Esophagus squamous epithelium (tissue), 5 donors: ENCODE measurements around the gene PRRC2B. TPM values are rescaled to one million over a fixed set of nuclear protein-coding genes. Genes with fewer than 3 reads are reported as not detected.

Experiments used
- DNase-seq: peaks from one replicate; lab custom pipeline; 2025; lab: John Stamatoyannopoulos, UW
- H3K27ac ChIP-seq, 4 donors: fragments of 200-600 bp; sonication (generic); one replicate each; pipeline ENCODE4 v1.5.1; 2016 to 2019; ENCODE audit warnings: mild to moderate bottlenecking in 1 of 4
- H3K27me3 ChIP-seq, 4 donors: fragments of 200-600 bp; sonication (generic); 1 replicate in 3 of 4; 2 replicates in 1 of 4; pipeline versions ENCODE4 v1.5.1 to v1.6.0; 2017 to 2021; ENCODE audit warnings: antibody characterized with exemption in 1 of 4
- H3K36me3 ChIP-seq, 3 donors: fragments of 200-600 bp; sonication (generic); one replicate each; pipeline ENCODE4 v1.5.1; 2016 to 2019
- H3K4me1 ChIP-seq, 3 donors: fragments of 200-600 bp; sonication (generic); one replicate each; pipeline ENCODE4 v1.5.1; 2017 to 2019
- H3K4me3 ChIP-seq, 4 donors: fragments of 200-600 bp; sonication (generic); 1 replicate in 3 of 4; 2 replicates in 1 of 4; pipeline ENCODE4 v1.5.1; 2016 to 2019; ENCODE audit warnings: mild to moderate bottlenecking in 2 of 4, moderate library complexity in 1 of 4
- H3K9me3 ChIP-seq, 3 donors: fragments of 200-600 bp; sonication (generic); one replicate each; pipeline ENCODE4 v1.5.1; 2016 to 2019
- POLR2A ChIP-seq, 4 donors: fragments of 450-650 bp; IDR thresholded peaks; one replicate each; pipeline ENCODE4 v1.6.1; 2017; ENCODE audit warnings: antibody characterized with exemption in 4 of 4, mild to moderate bottlenecking in 4 of 4, moderate library complexity in 3 of 4
- WGBS, 2 donors: methylation state at CpG; one replicate each; pipeline ENCODE4 v1.1.5; 2018; 5-methylcytosine and 5-hydroxymethylcytosine counted together
- intact Hi-C: fragments of 100-400 bp; cut with DNase I; formaldehyde crosslinking; loops from one replicate; pipeline ENCODE4 v1.15.0; 2022
- total RNA-seq, 4 donors: library from RNA; depleted of rRNA; stranded (reverse); fragments of >200 nt; gene quantifications; one replicate each; pipeline ENCODE4 v1.1.0, GENCODE V29; 2016
- TF ChIP-seq, protein P1 (sequence below), 6 experiments: fragments of 450-650 bp in 4 of 6; fragments of 200-600 bp in 2 of 6; sonication (generic) in 2 of 6; IDR thresholded peaks; one replicate each; pipeline ENCODE4 v1.5.1; 2016 to 2019; ENCODE audit warnings: antibody characterized with exemption in 6 of 6, mild to moderate bottlenecking in 4 of 6, moderate library complexity in 4 of 6
- donor health status: DM: yes; HTN: yes; CAD: no.

The PRRC2B gene
- total RNA-seq, 4 donors from 2014 or later = 46.6 to 73.8 (median 62.9) TPM

DNA sequence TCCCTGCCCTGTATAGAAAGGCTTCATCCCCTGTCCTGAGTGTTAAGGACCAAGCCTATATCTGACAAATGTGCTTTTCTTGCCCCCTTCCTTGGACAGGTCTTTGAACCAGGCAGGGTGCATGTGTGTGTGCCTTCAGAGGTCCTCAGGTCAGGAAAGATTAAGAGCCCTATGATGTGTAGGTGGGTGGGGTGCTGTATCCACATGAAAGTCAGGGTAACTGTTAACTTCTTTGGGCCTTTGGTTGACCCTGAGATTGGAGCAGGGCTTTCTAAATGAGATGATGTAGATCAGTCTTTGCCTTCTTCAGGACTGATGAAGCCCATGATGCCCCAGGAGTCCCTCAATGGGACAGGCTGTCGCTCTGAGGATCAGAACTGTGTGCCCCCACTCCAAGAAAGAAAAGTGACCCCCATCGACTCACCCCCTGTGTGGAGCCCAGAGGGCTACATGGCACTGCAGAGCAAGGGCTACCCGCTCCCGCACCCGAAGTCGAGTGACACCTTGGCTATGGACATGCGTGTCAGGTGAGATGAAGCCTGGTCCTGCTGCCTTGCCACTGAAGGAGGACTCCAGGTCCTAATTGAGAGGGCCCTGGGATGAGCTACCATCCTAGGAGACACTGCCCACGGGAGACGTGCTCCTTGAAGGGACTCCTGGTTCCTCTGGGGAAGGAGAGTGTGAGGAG is 79.5 kb downstream of the PRRC2B start:
- H3K9me3 ChIP-seq = no peaks in the 10 kb centered on the region
- DNase-seq = no peak
- peaks cover 78 to 100% (median 79%) of the 10 kb centered on the region in 3 donors for H3K36me3 ChIP-seq
- H3K4me3 ChIP-seq = no peak overlapping the region
- 94 to 97% methylated on average over 3 to 9 of the region's 9 CpGs for WGBS, 2 donors
- intact Hi-C loops = no loop called here
- no peak overlapping the region for H3K27ac ChIP-seq
- no peaks in the 10 kb centered on the region for H3K4me1 ChIP-seq
- no peak for TF ChIP-seq POLR2A (IDR thresholded peaks at IDR 0.05)
- H3K27me3 ChIP-seq = no peaks in the 10 kb centered on the region

DNA sequence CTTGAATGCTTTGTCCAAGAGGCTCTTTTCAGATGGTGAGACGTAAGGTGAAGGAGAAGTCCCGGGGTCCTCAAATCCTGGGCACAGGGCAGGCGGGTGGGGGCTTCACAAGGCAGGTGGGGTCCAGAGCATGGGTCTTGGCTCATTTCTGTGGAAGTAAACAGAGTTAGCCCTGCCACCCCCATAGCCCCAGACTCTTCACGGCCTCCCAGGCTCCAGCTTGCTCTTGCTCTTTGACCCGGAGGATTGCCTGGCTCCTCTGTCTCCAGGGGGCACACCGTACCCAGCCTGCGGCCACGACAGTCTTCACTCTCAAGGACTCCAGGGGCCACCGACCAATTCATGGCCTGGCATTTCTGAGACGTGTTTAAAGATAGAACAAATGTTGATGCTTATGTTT is 80.0 kb downstream of the PRRC2B start:
- DNase-seq = no peak
- Histone ChIP-seq H3K27me3 (no peaks in the 10 kb centered on the region), H3K36me3 (peaks cover 79 to 100% (median 79%) of the 10 kb centered on the region in 3 donors), H3K4me1 (no peaks in the 10 kb centered on the region), H3K9me3 (no peaks in the 10 kb centered on the region), H3K4me3 (no peak overlapping the region), H3K27ac (no peak overlapping the region)
- intact Hi-C loops = no loop called here
- TF ChIP-seq, protein P1, sequence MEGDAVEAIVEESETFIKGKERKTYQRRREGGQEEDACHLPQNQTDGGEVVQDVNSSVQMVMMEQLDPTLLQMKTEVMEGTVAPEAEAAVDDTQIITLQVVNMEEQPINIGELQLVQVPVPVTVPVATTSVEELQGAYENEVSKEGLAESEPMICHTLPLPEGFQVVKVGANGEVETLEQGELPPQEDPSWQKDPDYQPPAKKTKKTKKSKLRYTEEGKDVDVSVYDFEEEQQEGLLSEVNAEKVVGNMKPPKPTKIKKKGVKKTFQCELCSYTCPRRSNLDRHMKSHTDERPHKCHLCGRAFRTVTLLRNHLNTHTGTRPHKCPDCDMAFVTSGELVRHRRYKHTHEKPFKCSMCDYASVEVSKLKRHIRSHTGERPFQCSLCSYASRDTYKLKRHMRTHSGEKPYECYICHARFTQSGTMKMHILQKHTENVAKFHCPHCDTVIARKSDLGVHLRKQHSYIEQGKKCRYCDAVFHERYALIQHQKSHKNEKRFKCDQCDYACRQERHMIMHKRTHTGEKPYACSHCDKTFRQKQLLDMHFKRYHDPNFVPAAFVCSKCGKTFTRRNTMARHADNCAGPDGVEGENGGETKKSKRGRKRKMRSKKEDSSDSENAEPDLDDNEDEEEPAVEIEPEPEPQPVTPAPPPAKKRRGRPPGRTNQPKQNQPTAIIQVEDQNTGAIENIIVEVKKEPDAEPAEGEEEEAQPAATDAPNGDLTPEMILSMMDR (IDR thresholded peaks at IDR 0.05) = no peak
- no peak for TF ChIP-seq POLR2A (IDR thresholded peaks at IDR 0.05)
- WGBS, 2 donors = 82 to 87% methylated on average over 8 to 10 of the region's 10 CpGs

DNA sequence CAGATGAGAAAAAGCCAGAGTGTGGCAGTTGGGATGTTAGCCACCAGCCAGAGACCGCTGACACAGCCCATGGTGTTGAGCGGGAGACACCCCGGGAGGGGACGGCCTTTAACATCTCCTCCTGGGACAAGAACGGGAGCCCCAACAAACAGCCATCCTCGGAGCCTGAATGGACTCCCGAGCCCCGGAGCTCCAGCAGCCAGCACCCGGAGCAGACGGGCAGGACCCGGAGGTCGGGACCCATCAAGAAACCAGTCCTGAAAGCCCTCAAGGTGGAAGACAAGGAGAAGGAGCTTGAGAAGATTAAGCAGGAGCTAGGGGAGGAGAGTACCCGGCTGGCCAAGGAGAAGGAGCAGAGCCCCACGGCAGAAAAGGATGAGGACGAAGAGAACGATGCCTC is 80.8 kb downstream of the PRRC2B start:
- H3K9me3 ChIP-seq = no peaks in the 10 kb centered on the region
- no peaks in the 10 kb centered on the region for H3K4me1 ChIP-seq
- 88 to 91% methylated on average over 11 to 14 of the region's 16 CpGs for WGBS, 2 donors
- H3K4me3 ChIP-seq = no peak overlapping the region
- DNase-seq = no peak
- peaks cover 77 to 100% (median 79%) of the 10 kb centered on the region in 3 donors for H3K36me3 ChIP-seq
- no peak for TF ChIP-seq POLR2A (IDR thresholded peaks at IDR 0.05)
- TF ChIP-seq, protein P1 (IDR thresholded peaks at IDR 0.05) = no peak
- H3K27ac ChIP-seq = no peak overlapping the region
- no peaks in the 10 kb centered on the region for H3K27me3 ChIP-seq
- intact Hi-C loops = no loop called here

DNA sequence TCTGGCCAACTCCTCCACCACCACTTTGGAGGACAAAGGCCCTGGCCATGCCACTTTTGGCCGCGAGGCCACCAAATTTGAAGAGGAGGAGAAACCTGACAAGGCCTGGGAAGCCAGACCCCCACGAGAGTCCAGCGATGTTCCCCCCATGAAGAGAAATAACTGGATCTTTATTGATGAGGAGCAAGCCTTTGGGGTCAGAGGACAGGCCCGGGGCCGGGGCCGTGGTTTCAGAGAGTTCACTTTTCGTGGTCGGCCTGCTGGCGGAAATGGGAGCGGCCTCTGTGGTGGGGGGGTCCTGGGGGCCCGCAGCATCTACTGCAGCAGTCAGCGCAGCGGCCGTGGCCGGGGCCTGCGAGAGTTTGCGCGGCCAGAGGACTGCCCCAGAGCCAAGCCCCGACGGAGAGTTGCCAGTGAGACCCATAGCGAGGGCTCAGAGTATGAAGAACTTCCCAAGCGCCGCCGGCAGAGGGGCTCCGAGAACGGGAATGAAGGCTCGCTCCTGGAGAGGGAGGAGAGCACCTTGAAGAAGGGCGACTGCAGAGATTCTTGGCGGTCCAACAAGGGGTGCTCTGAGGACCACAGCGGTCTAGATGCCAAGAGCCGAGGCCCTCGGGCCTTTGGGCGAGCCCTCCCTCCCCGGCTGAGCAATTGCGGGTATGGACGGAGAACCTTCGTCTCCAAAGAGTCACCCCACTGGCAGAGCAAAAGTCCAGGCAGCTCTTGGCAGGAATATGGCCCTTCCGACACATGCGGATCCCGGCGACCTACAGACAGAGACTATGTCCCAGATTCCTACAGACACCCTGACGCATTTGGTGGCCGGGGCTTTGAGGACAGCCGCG is 81.4 kb downstream of the PRRC2B start:
- no peak for DNase-seq
- peaks cover 0 to 6% (median 2%) of the 10 kb centered on the region in 3 donors for H3K4me1 ChIP-seq
- no peak overlapping the region for H3K27ac ChIP-seq
- WGBS, 2 donors = 87 to 91% methylated on average over 7 to 30 of the region's 46 CpGs
- intact Hi-C loops = no loop called here
- TF ChIP-seq, protein P1 (IDR thresholded peaks at IDR 0.05) = no peak
- no peak for TF ChIP-seq POLR2A (IDR thresholded peaks at IDR 0.05)
- H3K27me3 ChIP-seq = no peaks in the 10 kb centered on the region
- H3K4me3 ChIP-seq = no peak overlapping the region
- no peaks in the 10 kb centered on the region for H3K9me3 ChIP-seq
- H3K36me3 ChIP-seq = peaks cover 70 to 100% (median 73%) of the 10 kb centered on the region in 3 donors

DNA sequence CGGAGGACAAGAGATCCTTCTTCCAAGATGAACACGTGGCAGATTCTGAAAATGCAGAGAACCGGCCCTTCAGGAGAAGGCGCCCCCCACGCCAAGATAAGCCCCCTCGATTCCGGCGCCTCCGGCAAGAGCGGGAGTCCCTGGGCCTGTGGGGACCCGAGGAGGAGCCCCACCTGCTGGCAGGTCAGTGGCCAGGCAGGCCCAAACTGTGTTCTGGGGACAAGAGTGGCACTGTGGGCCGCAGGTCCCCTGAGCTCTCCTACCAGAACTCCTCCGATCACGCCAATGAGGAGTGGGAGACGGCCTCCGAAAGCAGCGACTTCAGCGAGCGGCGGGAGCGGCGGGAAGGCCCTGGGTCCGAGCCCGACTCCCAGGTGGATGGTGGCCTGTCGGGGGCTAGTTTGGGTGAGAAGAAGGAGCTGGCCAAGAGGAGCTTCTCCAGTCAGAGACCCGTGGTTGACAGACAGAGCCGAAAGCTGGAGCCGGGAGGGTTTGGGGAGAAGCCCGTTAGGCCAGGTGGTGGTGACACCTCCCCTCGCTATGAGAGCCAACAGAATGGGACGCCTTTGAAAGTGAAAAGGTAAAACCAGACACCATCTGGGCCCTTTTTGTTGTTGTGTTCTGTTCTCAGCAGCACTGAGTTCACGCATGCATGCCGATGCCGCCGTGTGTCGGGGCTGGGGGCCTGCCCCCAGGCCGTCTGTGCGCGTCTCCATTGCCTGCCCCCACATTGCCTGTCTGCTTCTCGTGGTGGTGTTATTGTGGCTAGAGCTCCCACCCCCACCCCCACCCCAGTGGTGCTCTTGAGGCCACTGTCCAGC is 82.3 kb downstream of the PRRC2B start:
- WGBS, 2 donors = 77 to 93% methylated on average over 12 to 25 of the region's 40 CpGs
- Histone ChIP-seq H3K4me3 (no peak overlapping the region), H3K27ac (no peak overlapping the region), H3K36me3 (peaks cover 62 to 100% (median 65%) of the 10 kb centered on the region in 3 donors), H3K27me3 (no peaks in the 10 kb centered on the region), H3K4me1 (peaks cover 0 to 14% (median 9%) of the 10 kb centered on the region in 3 donors), H3K9me3 (no peaks in the 10 kb centered on the region)
- TF ChIP-seq, protein P1 (IDR thresholded peaks at IDR 0.05) = peak in 3 of 6 experiments; percentile 4 to 33 (median 29)
- no peak for TF ChIP-seq POLR2A (IDR thresholded peaks at IDR 0.05)
- no peak for DNase-seq
- intact Hi-C loops = no loop called here
